CD4-positive, alpha-beta T cell treated with Interferon gamma for 1 hour (primary cell): ENCODE measurements around the gene CHKA.
"Not testable (repeated sequence)": the region's sequence is repeated elsewhere in the genome, so short reads cannot be mapped to it uniquely, and the experiment has no call there.

ENCODE experiments used
- DNase-seq: peaks from one replicate; pipeline ENCODE4 v3.0.0-alpha.2; 2020

CHKA gene

GRCh38 chr11:68115285-68115684 lies 5.9 kb downstream of the CHKA start:
- DNase-seq, result no peak

- DNase-seq, result no peak
These were observed 7.2 kb downstream of the CHKA start for GRCh38 chr11:68113986-68114385.

- no peak for DNase-seq
These were observed 13.5 kb downstream of the CHKA start for GRCh38 chr11:68107689-68108088.

GRCh38 chr11:68106165-68106940 lies 14.8 kb downstream of the CHKA start:
- no peak for DNase-seq

- DNase-seq, result peak; percentile 25
These were observed 21.4 kb downstream of the CHKA start for GRCh38 chr11:68099474-68100405.

- no peak for DNase-seq
These were observed 22.1 kb downstream of the CHKA start for GRCh38 chr11:68099057-68099456.

GRCh38 chr11:68096962-68097361 lies 24.2 kb downstream of the CHKA start:
- no peak for DNase-seq

GRCh38 chr11:68093565-68093964 lies 27.6 kb downstream of the CHKA start:
- DNase-seq, result no peak

GRCh38 chr11:68092946-68093345 lies 28.2 kb downstream of the CHKA start:
- not testable (repeated sequence) for DNase-seq

- no peak for DNase-seq
These were observed 28.8 kb downstream of the CHKA start for GRCh38 chr11:68092411-68092810.

GRCh38 chr11:68090706-68091105 lies 30.5 kb downstream of the CHKA start:
- DNase-seq, result peak; percentile 14

GRCh38 chr11:68090287-68090686 lies 30.9 kb downstream of the CHKA start:
- DNase-seq, result no peak

- DNase-seq, result no peak
These were observed 31.5 kb downstream of the CHKA start for GRCh38 chr11:68089679-68090078.

- no peak for DNase-seq
These were observed 37.7 kb downstream of the CHKA start for GRCh38 chr11:68083517-68083916.

- no peak for DNase-seq
These were observed 38.7 kb downstream of the CHKA start for GRCh38 chr11:68082481-68082880.

- no peak for DNase-seq
These were observed 39.5 kb downstream of the CHKA start for GRCh38 chr11:68081691-68082090.

GRCh38 chr11:68080860-68081259 lies 40.3 kb downstream of the CHKA start:
- no peak for DNase-seq

- no peak for DNase-seq
These were observed 43.3 kb downstream of the CHKA start for GRCh38 chr11:68077617-68078582.

GRCh38 chr11:68076371-68077042 lies 44.7 kb downstream of the CHKA start:
- no peak for DNase-seq

GRCh38 chr11:68074584-68075352 lies 46.4 kb downstream of the CHKA start:
- no peak for DNase-seq
